Measurements from ENCODE around the gene RHOU. TPM values are rescaled to one million over a fixed set of nuclear protein-coding genes. Genes with fewer than 3 reads are reported as not detected.

The RHOU gene
- total RNA-seq, 1 experiment from 2014 or later: 0.26 TPM

GRCh38 chr1:228747301-228747935 lies 12.1 kb downstream of the RHOU start:
- POLR2A ChIA-PET (ENCODE audit: unreplicated experiment): no interaction called here

GRCh38 chr1:228748029-228748428 lies 12.8 kb downstream of the RHOU start:
- no peak for TF ChIP-seq EZH2 (IDR thresholded peaks at IDR 0.05; ENCODE audit: low read length, unreplicated experiment)
- TF ChIP-seq CTCF (conservative IDR thresholded peaks at IDR 0.05; ENCODE audit: low read depth, low read length): no peak
- TF ChIP-seq EZH2phosphoT487 (IDR thresholded peaks at IDR 0.05; ENCODE audit: borderline replicate concordance, low read length): no peak
- no peak overlapping the region for H3K4me2 ChIP-seq (ENCODE audit: low read length)
- DNase-seq (no peak), ATAC-seq (no peak)
- H2AFZ ChIP-seq (ENCODE audit: low read length): no peak overlapping the region
- no peaks in the 10 kb centered on the region for H3K36me3 ChIP-seq (ENCODE audit: low read depth, low read length)
- no peaks in the 10 kb centered on the region for H3K79me2 ChIP-seq (ENCODE audit: low read length)
- BruUV-seq (replicated peaks): no TSS peak
- CTCF ChIA-PET: no interaction called here
- peaks cover 76% of the 10 kb centered on the region for H3K27me3 ChIP-seq (ENCODE audit: low read length)
- H4K20me1 ChIP-seq (ENCODE audit: low read length): no peaks in the 10 kb centered on the region
- POLR2A ChIA-PET (ENCODE audit: unreplicated experiment): no interaction called here
- H3K9ac ChIP-seq (ENCODE audit: low read length): no peak overlapping the region
- H3K4me1 ChIP-seq (ENCODE audit: insufficient read depth, low read length): no peaks in the 10 kb centered on the region
- H3F3A ChIP-seq (ENCODE audit: low read length, unreplicated experiment): no peaks in the 10 kb centered on the region
- no peaks in the 10 kb centered on the region for H3K9me2 ChIP-seq (replicated peaks; ENCODE audit: low read length)
- H3K4me3 ChIP-seq (ENCODE audit: low read length): no peak overlapping the region
- H3K9me3 ChIP-seq (ENCODE audit: low read length): no peaks in the 10 kb centered on the region
- H3K27ac ChIP-seq (ENCODE audit: low read length): no peak overlapping the region
- intact Hi-C loops (cut with micrococcal nuclease): no loop called here

More at GRCh38 chr1:228747301-228747935, 12.1 kb downstream of the RHOU start:
- no peak for ATAC-seq
- H3K9ac ChIP-seq (ENCODE audit: low read length): no peak overlapping the region
- no peak overlapping the region for H3K4me2 ChIP-seq (ENCODE audit: low read length)
- no peaks in the 10 kb centered on the region for H3K9me2 ChIP-seq (replicated peaks; ENCODE audit: low read length)
- no peaks in the 10 kb centered on the region for H3F3A ChIP-seq (ENCODE audit: low read length, unreplicated experiment)
- H2AFZ ChIP-seq (ENCODE audit: low read length): no peak overlapping the region
- intact Hi-C loops (cut with micrococcal nuclease): no loop called here
- no peaks in the 10 kb centered on the region for H4K20me1 ChIP-seq (ENCODE audit: low read length)
- no peak for TF ChIP-seq EZH2phosphoT487 (IDR thresholded peaks at IDR 0.05; ENCODE audit: borderline replicate concordance, low read length)
- TF ChIP-seq CTCF (conservative IDR thresholded peaks at IDR 0.05; ENCODE audit: low read depth, low read length): no peak
- TF ChIP-seq EZH2 (IDR thresholded peaks at IDR 0.05; ENCODE audit: low read length, unreplicated experiment): no peak
- peaks cover 77% of the 10 kb centered on the region for H3K27me3 ChIP-seq (ENCODE audit: low read length)
- no peak overlapping the region for H3K4me3 ChIP-seq (ENCODE audit: low read length)
- DNase-seq: no peak
- CTCF ChIA-PET: no interaction called here
- no TSS peak for BruUV-seq (replicated peaks)
- H3K36me3 ChIP-seq (ENCODE audit: low read depth, low read length): no peaks in the 10 kb centered on the region
- no peaks in the 10 kb centered on the region for H3K4me1 ChIP-seq (ENCODE audit: insufficient read depth, low read length)
- H3K27ac ChIP-seq (ENCODE audit: low read length): no peak overlapping the region
- H3K79me2 ChIP-seq (ENCODE audit: low read length): no peaks in the 10 kb centered on the region
- H3K9me3 ChIP-seq (ENCODE audit: low read length): no peaks in the 10 kb centered on the region

DNA sequence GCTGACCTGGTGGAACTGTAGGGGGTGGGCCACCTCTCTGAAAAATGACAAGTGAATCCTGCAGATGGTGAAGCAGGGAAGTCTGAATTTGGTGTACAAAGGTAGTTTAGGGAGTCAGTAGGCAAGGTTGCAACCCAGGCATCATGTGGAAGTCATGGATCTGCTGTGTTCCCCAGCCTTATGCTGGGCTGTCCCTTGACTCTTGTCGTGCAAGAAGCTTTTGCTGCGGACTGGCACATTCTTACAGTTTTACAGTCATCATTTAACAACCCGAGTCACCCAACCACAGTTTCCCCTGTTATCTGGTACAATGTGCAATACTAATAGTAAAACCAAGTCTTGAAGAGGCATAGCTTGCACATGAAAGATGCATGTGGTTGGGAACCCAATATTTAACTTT lies 13.2 kb downstream of the RHOU start:
- BruUV-seq (replicated peaks): no TSS peak
- intact Hi-C loops (cut with micrococcal nuclease): no loop called here

More for the DNA sequence above, 13.2 kb downstream of the RHOU start:
- Histone ChIP-seq H3K4me3 (ENCODE audit: low read length) (no peak overlapping the region), H3K4me2 (ENCODE audit: low read length) (no peak overlapping the region), H3F3A (ENCODE audit: low read length, unreplicated experiment) (no peaks in the 10 kb centered on the region), H3K9me3 (ENCODE audit: low read length) (no peaks in the 10 kb centered on the region), H3K79me2 (ENCODE audit: low read length) (no peaks in the 10 kb centered on the region), H2AFZ (ENCODE audit: low read length) (no peak overlapping the region), H3K4me1 (ENCODE audit: insufficient read depth, low read length) (no peaks in the 10 kb centered on the region), H3K9ac (ENCODE audit: low read length) (no peak overlapping the region), H4K20me1 (ENCODE audit: low read length) (no peaks in the 10 kb centered on the region), H3K9me2 (replicated peaks; ENCODE audit: low read length) (no peaks in the 10 kb centered on the region), H3K27ac (ENCODE audit: low read length) (no peak overlapping the region), H3K36me3 (ENCODE audit: low read depth, low read length) (no peaks in the 10 kb centered on the region), H3K27me3 (ENCODE audit: low read length) (peaks cover 75% of the 10 kb centered on the region)
- CTCF ChIA-PET: no interaction called here
- DNase-seq (no peak), ATAC-seq (no peak)
- no peak for TF ChIP-seq EZH2 (IDR thresholded peaks at IDR 0.05; ENCODE audit: low read length, unreplicated experiment)
- no peak for TF ChIP-seq CTCF (conservative IDR thresholded peaks at IDR 0.05; ENCODE audit: low read depth, low read length)
- no peak for TF ChIP-seq EZH2phosphoT487 (IDR thresholded peaks at IDR 0.05; ENCODE audit: borderline replicate concordance, low read length)
- POLR2A ChIA-PET (ENCODE audit: unreplicated experiment): no interaction called here

All from PC-3 (cell line).